Thymus (tissue), 11 donors: ENCODE results near the gene CUL3. TPM values are rescaled to one million over a fixed set of nuclear protein-coding genes. Genes with fewer than 3 reads are reported as not detected.

Experiments used
- DNase-seq, 9 donors: peaks; one replicate each; pipeline ENCODE4 v3.0.0-alpha.2; 2013; ENCODE audit warnings: low spot score in 9 of 9, low read depth in 6 of 9, missing footprints in 1 of 9
- H3K27ac ChIP-seq, 2 donors: one replicate each; pipeline ENCODE4 v1.5.1; 2013; ENCODE audit warnings: control low read depth in 1 of 2, low read depth in 1 of 2, low read length in 1 of 2, mild to moderate bottlenecking in 1 of 2, moderate library complexity in 1 of 2
- H3K27me3 ChIP-seq, 2 donors: one replicate each; pipeline ENCODE4 v1.5.1; 2013; ENCODE audit warnings: low read length in 1 of 2; ENCODE audit not compliant: control insufficient read depth in 2 of 2, insufficient read depth in 1 of 2
- H3K36me3 ChIP-seq, 2 donors: one replicate each; pipeline ENCODE4 v1.5.1; 2013; ENCODE audit warnings: low read length in 1 of 2, mild to moderate bottlenecking in 1 of 2, moderate library complexity in 1 of 2; ENCODE audit not compliant: control insufficient read depth in 2 of 2, insufficient read depth in 2 of 2
- H3K4me1 ChIP-seq, 2 donors: one replicate each; pipeline ENCODE4 v1.5.1; 2013; ENCODE audit warnings: low read length in 2 of 2; ENCODE audit not compliant: control insufficient read depth in 2 of 2, insufficient read depth in 2 of 2
- H3K4me3 ChIP-seq, 2 donors: one replicate each; pipeline ENCODE4 v1.5.1; 2013; ENCODE audit warnings: low read length in 2 of 2, control low read depth in 1 of 2, mild to moderate bottlenecking in 1 of 2
- H3K9me3 ChIP-seq, 2 donors: one replicate each; pipeline ENCODE4 v1.5.1; 2013; ENCODE audit warnings: low read length in 1 of 2, mild to moderate bottlenecking in 1 of 2; ENCODE audit not compliant: control insufficient read depth in 2 of 2, insufficient read depth in 1 of 2
- WGBS: extraction: QIAGEN DNeasy Blood & Tissue Kit; methylation state at CpG from one replicate; pipeline ENCODE4 v1.1.7; 2013; 5-methylcytosine and 5-hydroxymethylcytosine counted together
- polyA plus RNA-seq: library from polyadenylated mRNA; stranded (reverse); fragments of 200-250 nt; gene quantifications from one replicate; pipeline ENCODE4 v1.2.3, GENCODE V29; 2013
- total RNA-seq: library from RNA; stranded (reverse); fragments of 120-200 nt; gene quantifications from one replicate; pipeline ENCODE4 v1.2.4, GENCODE V29; 2013
- donor health status: healthy.

The CUL3 gene
- total and polyA plus RNA-seq, 2 donors, result 67.3 to 134 TPM

GRCh38 chr2:224457408-224458096 lies 127.6 kb downstream of the CUL3 start:
- Histone ChIP-seq H3K9me3 (no peaks in the 10 kb centered on the region), H3K4me1 (no peaks in the 10 kb centered on the region), H3K4me3 (no peak overlapping the region), H3K27me3 (no peaks in the 10 kb centered on the region), H3K36me3 (no peaks in the 10 kb centered on the region), H3K27ac (no peak overlapping the region)
- WGBS, result 98% methylated on average over 10 of the region's 10 CpGs
- DNase-seq, result no peak

GRCh38 chr2:224453892-224454291 lies 131.3 kb downstream of the CUL3 start:
- Histone ChIP-seq H3K4me1 (no peaks in the 10 kb centered on the region), H3K36me3 (no peaks in the 10 kb centered on the region), H3K27ac (no peak overlapping the region), H3K27me3 (no peaks in the 10 kb centered on the region), H3K4me3 (no peak overlapping the region), H3K9me3 (no peaks in the 10 kb centered on the region)
- no peak for DNase-seq
- WGBS, result 96% methylated on average over 3 of the region's 3 CpGs

GRCh38 chr2:224449212-224450147 lies 135.7 kb downstream of the CUL3 start:
- H3K4me1 ChIP-seq, result no peaks in the 10 kb centered on the region
- no peaks in the 10 kb centered on the region for H3K36me3 ChIP-seq
- H3K27ac ChIP-seq, result no peak overlapping the region
- DNase-seq, result peak in 2 of 9 donors; percentile 6 to 24
- no peaks in the 10 kb centered on the region for H3K27me3 ChIP-seq
- 57% methylated on average over 4 of the region's 4 CpGs for WGBS
- no peak overlapping the region for H3K4me3 ChIP-seq
- H3K9me3 ChIP-seq, result no peaks in the 10 kb centered on the region

- DNase-seq, result no peak
- 94% methylated on average over 1 of the region's 1 CpG for WGBS
- Histone ChIP-seq H3K27ac (no peak overlapping the region), H3K4me1 (no peaks in the 10 kb centered on the region), H3K4me3 (no peak overlapping the region), H3K27me3 (no peaks in the 10 kb centered on the region), H3K36me3 (no peaks in the 10 kb centered on the region), H3K9me3 (no peaks in the 10 kb centered on the region)
These were observed 136.9 kb downstream of the CUL3 start for GRCh38 chr2:224448236-224448635.

GRCh38 chr2:224444783-224445182 lies 140.4 kb downstream of the CUL3 start:
- Histone ChIP-seq H3K27me3 (peaks cover 0 to 21% of the 10 kb centered on the region in 2 donors), H3K4me3 (no peak overlapping the region), H3K4me1 (peaks cover 0 to 11% of the 10 kb centered on the region in 2 donors), H3K36me3 (no peaks in the 10 kb centered on the region), H3K27ac (no peak overlapping the region), H3K9me3 (no peaks in the 10 kb centered on the region)
- WGBS, result 98% methylated on average over 4 of the region's 4 CpGs
- DNase-seq, result no peak

GRCh38 chr2:224444021-224444420 lies 141.1 kb downstream of the CUL3 start:
- peaks cover 0 to 21% of the 10 kb centered on the region in 2 donors for H3K27me3 ChIP-seq
- WGBS, result 82% methylated on average over 5 of the region's 5 CpGs
- H3K4me1 ChIP-seq, result peaks cover 0 to 11% of the 10 kb centered on the region in 2 donors
- no peak overlapping the region for H3K4me3 ChIP-seq
- H3K27ac ChIP-seq, result no peak overlapping the region
- DNase-seq, result no peak
- no peaks in the 10 kb centered on the region for H3K36me3 ChIP-seq
- H3K9me3 ChIP-seq, result no peaks in the 10 kb centered on the region

GRCh38 chr2:224442071-224442967 lies 142.8 kb downstream of the CUL3 start:
- peaks cover 0 to 21% of the 10 kb centered on the region in 2 donors for H3K27me3 ChIP-seq
- H3K9me3 ChIP-seq, result no peaks in the 10 kb centered on the region
- H3K4me3 ChIP-seq, result peak overlapping the region; percentile 16 to 47
- peak in 3 of 9 donors; percentile 5 to 39 (median 8) for DNase-seq
- H3K4me1 ChIP-seq, result peaks cover 0 to 11% of the 10 kb centered on the region in 2 donors
- WGBS, result 3% methylated on average over 82 of the region's 82 CpGs
- no peaks in the 10 kb centered on the region for H3K36me3 ChIP-seq
- H3K27ac ChIP-seq, result no peak overlapping the region

GRCh38 chr2:224440988-224441387 lies 144.2 kb downstream of the CUL3 start:
- Histone ChIP-seq H3K4me1 (peaks cover 0 to 11% of the 10 kb centered on the region in 2 donors), H3K27me3 (peaks cover 0 to 21% of the 10 kb centered on the region in 2 donors), H3K36me3 (no peaks in the 10 kb centered on the region), H3K27ac (no peak overlapping the region), H3K4me3 (no peak overlapping the region), H3K9me3 (no peaks in the 10 kb centered on the region)
- WGBS, result 95% methylated on average over 5 of the region's 5 CpGs
- DNase-seq, result no peak
